Pons (tissue), 1 donor: ENCODE results near the gene ABCB4.

Source experiments
- DNase-seq: peaks from one replicate; pipeline ENCODE4 v3.0.0-alpha.2; 2016; ENCODE audit warnings: low spot score

Gene ABCB4

GRCh38 chr7:87475359-87476178, at the start of gene ABCB4:
ABCB4 (minus strand) TSS chr7:87475680; CDS start chr7:87475465, 215 bp downstream.
- DNase-seq, result no peak

GRCh38 chr7:87518735-87519134, 43.3 kb upstream of the ABCB4 start:
- DNase-seq, result no peak

- no peak for DNase-seq
Measured at GRCh38 chr7:87517891-87518290, 42.4 kb upstream of the ABCB4 start.

- DNase-seq, result no peak
Measured at GRCh38 chr7:87517136-87517815, 41.8 kb upstream of the ABCB4 start.

GRCh38 chr7:87513735-87514335, 38.4 kb upstream of the ABCB4 start:
- no peak for DNase-seq

GRCh38 chr7:87512906-87513305, 37.4 kb upstream of the ABCB4 start:
- DNase-seq, result no peak

- DNase-seq, result no peak
Measured at GRCh38 chr7:87511510-87511909, 36.0 kb upstream of the ABCB4 start.

GRCh38 chr7:87510411-87510875, 35.0 kb upstream of the ABCB4 start:
- no peak for DNase-seq

GRCh38 chr7:87507446-87507845, 32.0 kb upstream of the ABCB4 start:
- no peak for DNase-seq

- DNase-seq, result peak; percentile 45
Measured at GRCh38 chr7:87506246-87507180, 31.0 kb upstream of the ABCB4 start.

- no peak for DNase-seq
Measured at GRCh38 chr7:87505557-87506245, 30.2 kb upstream of the ABCB4 start.

- DNase-seq, result no peak
Measured at GRCh38 chr7:87505122-87505521, 29.6 kb upstream of the ABCB4 start.

GRCh38 chr7:87499494-87499893, 24.0 kb upstream of the ABCB4 start:
- DNase-seq, result no peak

GRCh38 chr7:87498893-87499292, 23.4 kb upstream of the ABCB4 start:
- no peak for DNase-seq

- no peak for DNase-seq
Measured at GRCh38 chr7:87497482-87497881, 22.0 kb upstream of the ABCB4 start.

- no peak for DNase-seq
Measured at GRCh38 chr7:87495366-87495765, 19.9 kb upstream of the ABCB4 start.

- DNase-seq, result no peak
Measured at GRCh38 chr7:87494454-87494853, 19.0 kb upstream of the ABCB4 start.

GRCh38 chr7:87483131-87483530, 7.7 kb upstream of the ABCB4 start:
- no peak for DNase-seq

GRCh38 chr7:87482115-87482514, 6.6 kb upstream of the ABCB4 start:
- DNase-seq, result no peak

GRCh38 chr7:87480386-87480785, 4.9 kb upstream of the ABCB4 start:
- DNase-seq, result no peak

- no peak for DNase-seq
Measured at GRCh38 chr7:87479951-87480350, 4.5 kb upstream of the ABCB4 start.
